Cardiac fibroblast (primary cell): ENCODE measurements around the gene TBC1D22B.

Experiments
- DNase-seq, 2 donors: peaks; one replicate each; pipeline versions ENCODE4 v3.0.0 to v3.0.0-alpha.2; 2010; ENCODE audit warnings: low read depth in 2 of 2
- H3K4me3 ChIP-seq, 2 donors: replicated peaks in 1 of 2; 1 replicate in 1 of 2; 2 replicates in 1 of 2; pipeline ENCODE4 v1.5.1; 2011; ENCODE audit warnings: low read depth in 2 of 2, low read length in 2 of 2, mild to moderate bottlenecking in 2 of 2, moderate library complexity in 1 of 2
- CTCF ChIP-seq: IDR thresholded peaks from one replicate; pipeline ENCODE4 v1.5.1; 2011; ENCODE audit warnings: low read depth, mild to moderate bottlenecking, low read length, inconsistent platforms

The TBC1D22B gene

DNA sequence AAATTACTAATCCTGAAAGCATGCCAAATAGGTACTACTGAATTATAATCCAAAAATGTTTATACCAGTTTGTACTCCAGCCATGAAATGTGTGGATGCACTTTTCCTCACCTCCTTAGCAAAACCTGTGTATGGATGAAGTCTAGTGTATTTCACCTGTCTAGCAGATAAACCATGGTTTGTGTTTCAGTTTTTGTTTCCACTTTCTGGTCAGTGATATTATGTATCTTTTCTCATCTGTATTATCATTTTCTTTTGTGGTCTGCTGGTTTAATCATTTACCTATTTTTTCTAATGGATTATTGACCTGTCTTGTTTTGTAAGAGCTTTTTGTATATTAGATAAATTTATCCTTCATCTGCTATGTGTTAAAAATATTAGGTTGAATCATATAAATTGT is 41.4 kb downstream of the TBC1D22B start:
- no peak for TF ChIP-seq CTCF
- DNase-seq, result no peak
- H3K4me3 ChIP-seq, result no peak overlapping the region

GRCh38 chr6:37299990-37300389 is 42.4 kb downstream of the TBC1D22B start:
- DNase-seq, result no peak
- no peak overlapping the region for H3K4me3 ChIP-seq
- TF ChIP-seq CTCF, result no peak

- no peak overlapping the region for H3K4me3 ChIP-seq
- DNase-seq, result no peak
These were observed 44.6 kb downstream of the TBC1D22B start for GRCh38 chr6:37302086-37302686.

GRCh38 chr6:37303091-37303660 is 45.6 kb downstream of the TBC1D22B start:
- H3K4me3 ChIP-seq, result no peak overlapping the region
- no peak for DNase-seq
- TF ChIP-seq CTCF, result no peak

More at GRCh38 chr6:37302086-37302686, 44.6 kb downstream of the TBC1D22B start:
- no peak for TF ChIP-seq CTCF

DNA sequence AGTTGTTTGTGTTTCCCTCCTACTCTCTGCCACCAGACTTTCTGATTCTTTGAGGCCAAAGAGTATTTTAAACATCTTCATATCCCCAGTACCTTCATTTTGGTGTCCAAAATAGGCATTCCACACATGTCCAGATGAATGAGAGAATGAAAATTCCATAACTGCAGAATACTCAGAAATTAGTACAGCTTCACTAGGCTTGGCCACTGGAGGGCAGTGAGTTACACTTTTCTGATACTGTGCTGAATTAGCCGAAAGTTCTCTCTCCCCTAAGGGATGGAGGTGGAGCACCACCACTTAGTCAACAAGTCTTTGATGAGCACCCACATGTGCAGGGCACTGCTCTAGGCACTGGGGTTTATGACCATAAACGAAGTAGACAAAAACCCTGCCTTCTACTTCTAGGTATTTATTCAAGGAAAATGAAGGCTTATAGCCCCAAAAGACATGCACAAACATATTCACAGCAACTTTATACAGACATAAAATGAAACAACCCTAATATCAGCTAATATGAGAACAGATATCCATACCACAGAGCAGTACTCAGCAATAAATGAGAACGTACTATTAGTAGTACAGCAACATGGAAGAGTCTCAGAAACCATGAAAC is 46.4 kb downstream of the TBC1D22B start:
- no peak overlapping the region for H3K4me3 ChIP-seq
- peak; percentile 64 to 65 for DNase-seq
- TF ChIP-seq CTCF, result peak; percentile 67

DNA sequence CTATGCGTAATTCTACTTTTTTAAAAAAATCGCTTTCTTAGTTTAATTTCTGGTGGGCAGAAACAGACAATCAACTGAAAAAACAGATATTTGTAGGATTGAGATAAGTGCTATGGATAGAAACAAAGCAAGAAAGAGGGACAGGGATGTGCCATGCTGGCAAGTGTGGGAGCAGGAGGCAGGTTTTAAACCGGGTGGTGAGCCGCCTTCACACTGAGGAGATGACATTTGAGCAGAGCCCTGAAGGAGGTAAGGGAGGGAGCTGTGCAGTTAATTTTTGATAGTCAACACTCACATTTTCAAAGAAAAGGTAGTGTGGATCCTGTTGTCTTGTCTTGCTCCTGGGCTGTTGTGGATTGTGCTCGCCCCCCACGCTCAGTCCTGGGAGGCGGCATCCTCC is 47.2 kb downstream of the TBC1D22B start:
- H3K4me3 ChIP-seq, result no peak overlapping the region
- TF ChIP-seq CTCF, result no peak

More for the DNA sequence above, 47.2 kb downstream of the TBC1D22B start:
- DNase-seq, result no peak
